Measurements from ENCODE around the gene NLRC4. TPM values are rescaled to one million over a fixed set of nuclear protein-coding genes. Genes with fewer than 3 reads are reported as not detected.

The NLRC4 gene
- total RNA-seq, 2 donors from 2014 or later: 0.22 to 0.74 TPM

DNA sequence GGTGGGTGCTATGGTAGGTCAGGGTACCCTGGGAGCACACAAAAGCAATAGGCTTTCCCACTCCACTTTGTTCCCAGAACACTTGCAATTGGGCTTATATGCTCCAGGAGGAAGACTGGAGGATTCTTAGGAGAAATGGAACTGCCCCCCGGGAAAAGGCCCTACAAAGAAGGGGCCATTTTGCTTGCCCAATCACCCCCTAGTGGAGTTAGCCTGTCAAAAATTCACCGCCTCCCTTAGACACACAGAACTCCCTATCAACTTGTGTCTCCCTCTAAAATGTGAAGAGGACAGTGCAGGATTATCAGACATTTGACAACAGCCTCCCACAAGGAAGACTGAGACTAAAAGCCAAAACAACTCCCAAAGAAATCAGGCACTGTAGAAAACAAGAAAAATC is 36.5 kb downstream of the NLRC4 start:
- Histone ChIP-seq H3K9me3 (no peaks in the 10 kb centered on the region), H3K4me3 (no peak overlapping the region), H3K27ac (no peak overlapping the region), H3K36me3 (no peaks in the 10 kb centered on the region), H3K27me3 (no peaks in the 10 kb centered on the region), H3K9ac (ENCODE audit: low read depth in 2 of 2, low read length in 2 of 2) (no peak overlapping the region), H3K4me1 (no peaks in the 10 kb centered on the region)
- no peak for DNase-seq
- intact Hi-C loops (cut with DNase I): no loop called here
- TF ChIP-seq, protein P1, sequence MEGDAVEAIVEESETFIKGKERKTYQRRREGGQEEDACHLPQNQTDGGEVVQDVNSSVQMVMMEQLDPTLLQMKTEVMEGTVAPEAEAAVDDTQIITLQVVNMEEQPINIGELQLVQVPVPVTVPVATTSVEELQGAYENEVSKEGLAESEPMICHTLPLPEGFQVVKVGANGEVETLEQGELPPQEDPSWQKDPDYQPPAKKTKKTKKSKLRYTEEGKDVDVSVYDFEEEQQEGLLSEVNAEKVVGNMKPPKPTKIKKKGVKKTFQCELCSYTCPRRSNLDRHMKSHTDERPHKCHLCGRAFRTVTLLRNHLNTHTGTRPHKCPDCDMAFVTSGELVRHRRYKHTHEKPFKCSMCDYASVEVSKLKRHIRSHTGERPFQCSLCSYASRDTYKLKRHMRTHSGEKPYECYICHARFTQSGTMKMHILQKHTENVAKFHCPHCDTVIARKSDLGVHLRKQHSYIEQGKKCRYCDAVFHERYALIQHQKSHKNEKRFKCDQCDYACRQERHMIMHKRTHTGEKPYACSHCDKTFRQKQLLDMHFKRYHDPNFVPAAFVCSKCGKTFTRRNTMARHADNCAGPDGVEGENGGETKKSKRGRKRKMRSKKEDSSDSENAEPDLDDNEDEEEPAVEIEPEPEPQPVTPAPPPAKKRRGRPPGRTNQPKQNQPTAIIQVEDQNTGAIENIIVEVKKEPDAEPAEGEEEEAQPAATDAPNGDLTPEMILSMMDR (IDR thresholded peaks at IDR 0.05): no peak

DNA sequence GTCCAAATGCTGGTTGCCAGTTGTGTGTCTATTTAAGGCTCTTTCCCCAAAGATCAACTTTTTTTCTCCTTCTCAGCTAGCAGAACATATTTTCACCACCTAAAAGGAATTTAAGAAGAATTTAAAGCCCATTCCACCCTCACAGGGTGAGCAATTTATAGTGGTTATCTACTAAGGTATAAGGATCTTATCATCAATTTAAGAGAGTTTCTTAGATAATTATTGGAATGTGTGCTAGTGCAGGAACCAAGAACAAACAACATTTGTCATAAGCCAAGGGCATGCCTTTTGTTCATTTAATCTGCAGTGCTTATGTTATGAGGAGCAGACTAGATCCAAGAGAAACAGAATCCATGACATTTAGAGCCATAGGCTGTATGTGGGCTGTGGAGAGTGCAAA is 37.2 kb downstream of the NLRC4 start:
- H3K27ac ChIP-seq: no peak overlapping the region
- TF ChIP-seq, protein P1 (IDR thresholded peaks at IDR 0.05): no peak
- intact Hi-C loops (cut with DNase I): no loop called here
- no peak overlapping the region for H3K9ac ChIP-seq (ENCODE audit: low read depth in 2 of 2, low read length in 2 of 2)
- H3K27me3 ChIP-seq: no peaks in the 10 kb centered on the region
- no peaks in the 10 kb centered on the region for H3K36me3 ChIP-seq
- H3K4me3 ChIP-seq: no peak overlapping the region
- H3K4me1 ChIP-seq: no peaks in the 10 kb centered on the region
- DNase-seq: no peak
- no peaks in the 10 kb centered on the region for H3K9me3 ChIP-seq

DNA sequence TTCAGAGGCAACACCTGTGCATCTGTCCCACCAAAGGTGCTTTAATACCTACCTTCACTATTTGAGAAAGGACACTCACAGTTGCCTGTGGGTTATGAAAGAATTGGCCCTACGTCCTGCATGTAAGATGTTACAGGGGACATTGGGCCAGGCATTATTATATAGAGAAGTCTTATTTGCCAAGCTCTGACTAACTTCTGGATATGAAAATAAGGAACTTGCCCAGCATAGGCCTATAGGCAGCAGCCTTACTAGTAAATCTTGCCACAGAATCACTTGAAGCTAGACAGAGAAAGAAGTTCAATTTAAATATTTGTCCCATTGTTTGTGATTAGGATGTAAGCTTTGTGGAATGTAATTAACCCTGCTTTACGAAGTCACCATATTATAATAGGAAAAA is 41.7 kb downstream of the NLRC4 start:
- TF ChIP-seq, protein P1 (IDR thresholded peaks at IDR 0.05): no peak
- Histone ChIP-seq H3K27ac (no peak overlapping the region), H3K9ac (ENCODE audit: low read depth in 2 of 2, low read length in 2 of 2) (no peak overlapping the region), H3K4me3 (no peak overlapping the region), H3K27me3 (no peaks in the 10 kb centered on the region), H3K36me3 (no peaks in the 10 kb centered on the region), H3K9me3 (no peaks in the 10 kb centered on the region), H3K4me1 (no peaks in the 10 kb centered on the region)
- no peak for DNase-seq
- intact Hi-C loops (cut with DNase I): no loop called here

DNA sequence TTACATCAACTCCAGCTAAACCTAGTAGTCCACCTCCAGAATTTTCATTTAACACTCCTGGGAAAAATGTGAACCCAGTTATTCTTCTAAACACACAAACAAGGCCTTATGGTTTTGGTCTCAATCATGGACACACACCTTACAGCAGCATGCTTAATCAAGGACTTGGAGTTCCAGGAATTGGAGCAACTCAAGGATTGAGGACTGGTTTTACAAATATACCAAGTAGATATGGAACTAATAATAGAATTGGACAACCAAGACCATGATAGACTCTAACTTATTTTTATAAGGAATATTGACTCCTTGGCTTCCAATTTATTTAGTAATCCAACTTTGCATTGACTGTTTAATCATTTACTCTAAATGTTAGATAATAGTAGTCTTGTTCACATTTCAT is 44.2 kb downstream of the NLRC4 start:
- H3K36me3 ChIP-seq: no peaks in the 10 kb centered on the region
- TF ChIP-seq, protein P1 (IDR thresholded peaks at IDR 0.05): no peak
- H3K9ac ChIP-seq (ENCODE audit: low read depth in 2 of 2, low read length in 2 of 2): no peak overlapping the region
- DNase-seq: no peak
- H3K27me3 ChIP-seq: no peaks in the 10 kb centered on the region
- intact Hi-C loops (cut with DNase I): no loop called here
- no peaks in the 10 kb centered on the region for H3K4me1 ChIP-seq
- H3K4me3 ChIP-seq: no peak overlapping the region
- no peak overlapping the region for H3K27ac ChIP-seq
- no peaks in the 10 kb centered on the region for H3K9me3 ChIP-seq

DNA sequence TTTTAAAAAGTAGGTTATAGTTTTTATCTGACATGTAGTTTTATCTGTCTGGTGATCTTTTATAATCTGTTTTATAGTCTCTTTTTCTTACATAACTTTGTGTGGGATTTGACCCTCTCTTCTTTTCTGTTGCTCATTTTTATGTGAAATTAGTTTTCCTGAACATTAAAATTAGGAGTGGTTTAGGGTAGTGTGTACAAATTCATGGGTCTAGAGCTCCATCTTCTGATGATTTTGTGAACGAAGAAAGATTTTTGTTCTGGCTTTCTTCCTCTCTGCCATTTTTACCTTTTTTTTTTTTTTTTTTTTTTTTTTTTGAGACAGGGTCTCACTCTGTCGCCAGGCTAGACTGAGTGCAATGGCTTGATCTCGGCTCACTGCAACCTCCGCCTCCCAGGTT is 52.4 kb downstream of the NLRC4 start:
- no peaks in the 10 kb centered on the region for H3K36me3 ChIP-seq
- H3K4me1 ChIP-seq: no peaks in the 10 kb centered on the region
- no peak overlapping the region for H3K4me3 ChIP-seq
- no peak overlapping the region for H3K27ac ChIP-seq
- no peaks in the 10 kb centered on the region for H3K27me3 ChIP-seq
- intact Hi-C loops (cut with DNase I): no loop called here
- H3K9me3 ChIP-seq: no peaks in the 10 kb centered on the region
- no peak for DNase-seq
- no peak overlapping the region for H3K9ac ChIP-seq (ENCODE audit: low read depth in 2 of 2, low read length in 2 of 2)
- TF ChIP-seq, protein P1 (IDR thresholded peaks at IDR 0.05): no peak
